OCI-LY1 (cell line): Measurements from ENCODE around the gene RAB15.

Source experiments
- EZH2 ChIP-seq: fragments of 200-600 bp; sonication (generic), shearing (Covaris generic); IDR thresholded peaks from 2 replicates; pipeline ENCODE4 v1.8.0; 2017; ENCODE audit warnings: borderline replicate concordance, mixed run types, mild to moderate bottlenecking, antibody characterized with exemption, low read length, moderate library complexity, mixed read lengths
- TF ChIP-seq, protein P1 (sequence below): fragments of 200-600 bp; sonication (generic), shearing (Covaris generic); IDR thresholded peaks from 2 replicates; pipeline ENCODE4 v1.5.1; 2017; ENCODE audit warnings: mild to moderate bottlenecking, antibody characterized with exemption, low read length, moderate library complexity, mixed read lengths

GRCh38 chr14:64899958-64900357 is 72.2 kb downstream of the RAB15 start:
- TF ChIP-seq EZH2: no peak
- TF ChIP-seq, protein P1, sequence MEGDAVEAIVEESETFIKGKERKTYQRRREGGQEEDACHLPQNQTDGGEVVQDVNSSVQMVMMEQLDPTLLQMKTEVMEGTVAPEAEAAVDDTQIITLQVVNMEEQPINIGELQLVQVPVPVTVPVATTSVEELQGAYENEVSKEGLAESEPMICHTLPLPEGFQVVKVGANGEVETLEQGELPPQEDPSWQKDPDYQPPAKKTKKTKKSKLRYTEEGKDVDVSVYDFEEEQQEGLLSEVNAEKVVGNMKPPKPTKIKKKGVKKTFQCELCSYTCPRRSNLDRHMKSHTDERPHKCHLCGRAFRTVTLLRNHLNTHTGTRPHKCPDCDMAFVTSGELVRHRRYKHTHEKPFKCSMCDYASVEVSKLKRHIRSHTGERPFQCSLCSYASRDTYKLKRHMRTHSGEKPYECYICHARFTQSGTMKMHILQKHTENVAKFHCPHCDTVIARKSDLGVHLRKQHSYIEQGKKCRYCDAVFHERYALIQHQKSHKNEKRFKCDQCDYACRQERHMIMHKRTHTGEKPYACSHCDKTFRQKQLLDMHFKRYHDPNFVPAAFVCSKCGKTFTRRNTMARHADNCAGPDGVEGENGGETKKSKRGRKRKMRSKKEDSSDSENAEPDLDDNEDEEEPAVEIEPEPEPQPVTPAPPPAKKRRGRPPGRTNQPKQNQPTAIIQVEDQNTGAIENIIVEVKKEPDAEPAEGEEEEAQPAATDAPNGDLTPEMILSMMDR: no peak
